Measurements from ENCODE around the gene GAS7. TPM values are rescaled to one million over a fixed set of nuclear protein-coding genes. Genes with fewer than 3 reads are reported as not detected.

GAS7 gene
- total and polyA plus RNA-seq, 7 donors, result 1.4 to 16.9 (median 7.0) TPM

DNA sequence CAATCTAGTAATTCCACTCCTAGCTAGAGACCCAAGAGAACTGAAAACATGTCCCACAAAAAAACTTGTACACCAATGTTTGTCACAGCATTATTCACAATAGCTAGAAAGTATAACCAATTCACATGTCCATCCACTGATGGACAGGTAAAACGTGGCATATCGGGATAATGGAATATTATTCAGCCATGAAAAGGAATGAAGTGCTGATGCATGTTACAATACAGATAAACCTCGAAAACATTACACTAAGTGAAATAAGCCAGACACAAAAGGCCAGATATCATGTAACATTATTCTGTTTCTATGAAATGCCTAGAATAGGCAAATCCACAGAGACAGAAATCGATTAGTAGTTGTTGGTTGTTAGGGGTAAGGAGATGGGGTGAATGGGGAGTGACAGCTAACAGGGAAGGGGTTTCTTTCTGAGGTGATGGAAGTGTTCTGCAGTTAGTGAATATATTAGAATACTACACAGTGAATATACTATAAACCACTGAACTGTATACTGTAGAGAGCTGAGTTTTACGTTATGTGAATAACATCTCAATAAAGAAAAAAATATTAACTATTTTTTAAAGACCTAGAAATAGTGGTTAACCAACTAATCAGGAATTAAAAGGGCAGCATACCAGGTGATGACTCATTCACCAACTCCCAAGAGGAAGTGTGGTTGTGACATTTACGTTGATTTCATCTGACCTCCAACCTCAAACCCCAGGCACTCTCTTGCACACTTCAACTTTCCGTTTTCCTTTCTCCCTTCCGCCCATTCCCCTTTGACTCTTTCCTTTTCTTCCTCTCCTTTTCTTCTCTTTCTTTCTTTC is 48.6 kb downstream of the GAS7 start:
- TF ChIP-seq, protein P1, sequence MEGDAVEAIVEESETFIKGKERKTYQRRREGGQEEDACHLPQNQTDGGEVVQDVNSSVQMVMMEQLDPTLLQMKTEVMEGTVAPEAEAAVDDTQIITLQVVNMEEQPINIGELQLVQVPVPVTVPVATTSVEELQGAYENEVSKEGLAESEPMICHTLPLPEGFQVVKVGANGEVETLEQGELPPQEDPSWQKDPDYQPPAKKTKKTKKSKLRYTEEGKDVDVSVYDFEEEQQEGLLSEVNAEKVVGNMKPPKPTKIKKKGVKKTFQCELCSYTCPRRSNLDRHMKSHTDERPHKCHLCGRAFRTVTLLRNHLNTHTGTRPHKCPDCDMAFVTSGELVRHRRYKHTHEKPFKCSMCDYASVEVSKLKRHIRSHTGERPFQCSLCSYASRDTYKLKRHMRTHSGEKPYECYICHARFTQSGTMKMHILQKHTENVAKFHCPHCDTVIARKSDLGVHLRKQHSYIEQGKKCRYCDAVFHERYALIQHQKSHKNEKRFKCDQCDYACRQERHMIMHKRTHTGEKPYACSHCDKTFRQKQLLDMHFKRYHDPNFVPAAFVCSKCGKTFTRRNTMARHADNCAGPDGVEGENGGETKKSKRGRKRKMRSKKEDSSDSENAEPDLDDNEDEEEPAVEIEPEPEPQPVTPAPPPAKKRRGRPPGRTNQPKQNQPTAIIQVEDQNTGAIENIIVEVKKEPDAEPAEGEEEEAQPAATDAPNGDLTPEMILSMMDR (IDR thresholded peaks at IDR 0.05), result no peak
- H3K9me3 ChIP-seq, result no peaks in the 10 kb centered on the region
- ATAC-seq (peak in 1 of 4 donors; percentile 19), DNase-seq (no peak)
- no peaks in the 10 kb centered on the region for H3K27me3 ChIP-seq (ENCODE audit: insufficient read depth in 3 of 3, low read length in 2 of 3)
- intact Hi-C loops (cut with DNase I), result no loop called here
- no peaks in the 10 kb centered on the region for H3K36me3 ChIP-seq (ENCODE audit: insufficient read depth in 1 of 2, low read depth in 1 of 2)
- H3K4me1 ChIP-seq, result no peaks in the 10 kb centered on the region
- WGBS, 3 donors, result 75 to 84% (median 82%) methylated on average over 8 of the region's 8 CpGs
- H3K4me3 ChIP-seq, result no peak overlapping the region
- H3K27ac ChIP-seq, result no peak overlapping the region

DNA sequence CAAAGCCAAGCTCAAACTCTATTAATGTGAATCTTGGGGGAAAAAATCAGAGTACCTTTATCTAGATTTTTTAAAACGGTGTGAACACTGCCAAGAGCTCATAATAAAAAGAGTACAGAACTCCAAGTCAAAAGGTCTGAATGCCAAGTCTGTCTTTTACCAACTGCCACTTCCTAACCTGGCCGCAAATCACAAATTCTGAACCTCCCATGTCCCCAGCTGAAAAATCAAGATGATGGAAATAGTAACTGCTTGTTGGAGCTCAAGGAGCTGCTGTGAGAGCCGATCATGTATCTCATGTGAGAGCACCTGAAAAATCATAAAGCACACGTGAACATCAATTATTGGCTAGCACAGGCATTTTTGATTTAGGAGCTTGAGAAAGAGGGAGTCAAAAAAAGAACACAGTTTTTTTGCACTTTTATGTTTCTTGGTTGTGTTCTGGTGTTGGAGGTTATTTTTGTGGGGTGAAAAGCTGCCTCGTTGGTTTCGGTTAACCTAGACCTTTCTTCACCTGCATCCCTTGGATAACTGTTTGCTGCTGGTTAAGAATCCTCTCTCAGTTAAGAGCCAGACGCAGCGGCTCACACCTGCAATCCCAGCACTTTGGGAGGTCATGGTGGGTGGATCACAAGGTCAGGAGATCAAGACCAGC is 50.5 kb downstream of the GAS7 start:
- no peaks in the 10 kb centered on the region for H3K9me3 ChIP-seq
- ATAC-seq, result no peak
- WGBS, 3 donors, result 73 to 75% (median 73%) methylated on average over 8 of the region's 8 CpGs
- intact Hi-C loops (cut with DNase I), result no loop called here
- H3K27ac ChIP-seq, result no peak overlapping the region
- no peaks in the 10 kb centered on the region for H3K27me3 ChIP-seq (ENCODE audit: insufficient read depth in 3 of 3, low read length in 2 of 3)
- TF ChIP-seq, protein P1 (IDR thresholded peaks at IDR 0.05), result no peak
- H3K36me3 ChIP-seq (ENCODE audit: insufficient read depth in 1 of 2, low read depth in 1 of 2), result no peaks in the 10 kb centered on the region
- no peak overlapping the region for H3K4me3 ChIP-seq
- H3K4me1 ChIP-seq, result no peaks in the 10 kb centered on the region
- DNase-seq, result no peak

DNA sequence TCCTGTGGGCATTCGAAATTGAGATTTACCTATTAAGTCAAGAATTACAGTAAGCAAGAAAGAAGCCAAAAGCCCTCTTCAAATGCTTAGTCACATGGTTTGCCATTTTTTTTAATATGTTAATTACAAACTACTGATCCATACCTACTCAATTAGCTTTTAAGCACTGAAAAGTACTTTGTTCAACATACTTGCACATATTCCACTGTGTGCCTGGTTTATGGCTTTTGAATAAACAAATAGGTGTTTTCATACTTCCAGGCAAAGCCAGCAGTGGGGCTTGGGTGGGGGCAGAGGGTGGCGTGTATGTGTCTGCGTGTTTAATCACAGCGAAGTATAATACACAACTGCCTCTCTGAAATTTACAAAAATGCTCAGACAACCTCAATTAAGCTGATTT is 51.4 kb downstream of the GAS7 start:
- 79 to 90% (median 87%) methylated on average over 4 of the region's 4 CpGs for WGBS, 3 donors
- no peaks in the 10 kb centered on the region for H3K9me3 ChIP-seq
- H3K27me3 ChIP-seq (ENCODE audit: insufficient read depth in 3 of 3, low read length in 2 of 3), result no peaks in the 10 kb centered on the region
- intact Hi-C loops (cut with DNase I), result no loop called here
- no peak for DNase-seq
- no peak for ATAC-seq
- no peak overlapping the region for H3K4me3 ChIP-seq
- H3K36me3 ChIP-seq (ENCODE audit: insufficient read depth in 1 of 2, low read depth in 1 of 2), result no peaks in the 10 kb centered on the region
- H3K27ac ChIP-seq, result no peak overlapping the region
- H3K4me1 ChIP-seq, result no peaks in the 10 kb centered on the region
- TF ChIP-seq, protein P1 (IDR thresholded peaks at IDR 0.05), result no peak

DNA sequence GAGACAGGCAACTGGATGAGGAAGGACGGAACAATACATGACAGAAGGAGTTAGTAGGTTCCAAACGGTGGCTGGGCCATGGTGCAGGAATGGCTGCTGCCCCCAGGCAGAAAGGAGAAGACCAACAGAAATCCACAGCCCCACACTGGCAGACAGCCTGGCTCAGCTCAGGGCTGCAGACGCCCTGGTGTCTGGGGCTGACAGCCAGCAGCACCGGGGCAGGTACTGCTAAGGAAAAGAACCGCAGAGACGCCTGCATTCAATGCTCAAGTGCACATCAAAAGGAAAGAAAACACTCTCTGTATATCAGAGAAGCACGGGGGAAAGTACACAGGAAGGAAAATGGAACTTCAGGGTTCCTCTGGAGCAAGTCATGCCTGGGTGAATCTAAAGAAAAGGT is 53.4 kb downstream of the GAS7 start:
- ATAC-seq, result no peak
- TF ChIP-seq, protein P1 (IDR thresholded peaks at IDR 0.05), result no peak
- H3K9me3 ChIP-seq, result no peaks in the 10 kb centered on the region
- intact Hi-C loops (cut with DNase I), result no loop called here
- no peaks in the 10 kb centered on the region for H3K4me1 ChIP-seq
- WGBS, 3 donors, result 56 to 68% (median 66%) methylated on average over 7 of the region's 7 CpGs
- H3K36me3 ChIP-seq (ENCODE audit: insufficient read depth in 1 of 2, low read depth in 1 of 2), result no peaks in the 10 kb centered on the region
- DNase-seq, result no peak
- H3K27ac ChIP-seq, result no peak overlapping the region
- H3K4me3 ChIP-seq, result no peak overlapping the region
- H3K27me3 ChIP-seq (ENCODE audit: insufficient read depth in 3 of 3, low read length in 2 of 3), result no peaks in the 10 kb centered on the region

All from psoas muscle (tissue), 8 donors.